Subcutaneous adipose tissue (tissue), 1 donor: ENCODE measurements around the gene LOC101059915.

ENCODE experiments used
- CTCF ChIP-seq: fragments of 450-650 bp; IDR thresholded peaks from one replicate; pipeline ENCODE4 v1.5.1; 2016; ENCODE audit warnings: low read depth, mild to moderate bottlenecking, control low read depth, antibody characterized with exemption, moderate library complexity

Gene LOC101059915

GRCh38 chrX:71622032-71622575, 45.2 kb upstream of the LOC101059915 start:
- TF ChIP-seq CTCF: no peak

GRCh38 chrX:71622576-71623450, 44.5 kb upstream of the LOC101059915 start:
- no peak for TF ChIP-seq CTCF

GRCh38 chrX:71623714-71624113, 43.6 kb upstream of the LOC101059915 start:
- no peak for TF ChIP-seq CTCF

- no peak for TF ChIP-seq CTCF
Measured at GRCh38 chrX:71625471-71625870, 41.9 kb upstream of the LOC101059915 start.

- TF ChIP-seq CTCF: no peak
Measured at GRCh38 chrX:71626576-71626975, 40.8 kb upstream of the LOC101059915 start.

GRCh38 chrX:71627588-71628404, 39.5 kb upstream of the LOC101059915 start:
- no peak for TF ChIP-seq CTCF

GRCh38 chrX:71629467-71629866, 37.9 kb upstream of the LOC101059915 start:
- no peak for TF ChIP-seq CTCF
